Activated T-cell treated with anti-CD3 and anti-CD28 coated beads for 1 hour (primary cell): ENCODE measurements around the gene EXOC2.
"Not testable (repeated sequence)": the region's sequence is repeated elsewhere in the genome, so short reads cannot be mapped to it uniquely, and the experiment has no call there.

Experiments used
- DNase-seq: peaks from one replicate; pipeline ENCODE4 v3.0.0-alpha.2; 2020; ENCODE audit warnings: low read depth

Gene EXOC2

DNA sequence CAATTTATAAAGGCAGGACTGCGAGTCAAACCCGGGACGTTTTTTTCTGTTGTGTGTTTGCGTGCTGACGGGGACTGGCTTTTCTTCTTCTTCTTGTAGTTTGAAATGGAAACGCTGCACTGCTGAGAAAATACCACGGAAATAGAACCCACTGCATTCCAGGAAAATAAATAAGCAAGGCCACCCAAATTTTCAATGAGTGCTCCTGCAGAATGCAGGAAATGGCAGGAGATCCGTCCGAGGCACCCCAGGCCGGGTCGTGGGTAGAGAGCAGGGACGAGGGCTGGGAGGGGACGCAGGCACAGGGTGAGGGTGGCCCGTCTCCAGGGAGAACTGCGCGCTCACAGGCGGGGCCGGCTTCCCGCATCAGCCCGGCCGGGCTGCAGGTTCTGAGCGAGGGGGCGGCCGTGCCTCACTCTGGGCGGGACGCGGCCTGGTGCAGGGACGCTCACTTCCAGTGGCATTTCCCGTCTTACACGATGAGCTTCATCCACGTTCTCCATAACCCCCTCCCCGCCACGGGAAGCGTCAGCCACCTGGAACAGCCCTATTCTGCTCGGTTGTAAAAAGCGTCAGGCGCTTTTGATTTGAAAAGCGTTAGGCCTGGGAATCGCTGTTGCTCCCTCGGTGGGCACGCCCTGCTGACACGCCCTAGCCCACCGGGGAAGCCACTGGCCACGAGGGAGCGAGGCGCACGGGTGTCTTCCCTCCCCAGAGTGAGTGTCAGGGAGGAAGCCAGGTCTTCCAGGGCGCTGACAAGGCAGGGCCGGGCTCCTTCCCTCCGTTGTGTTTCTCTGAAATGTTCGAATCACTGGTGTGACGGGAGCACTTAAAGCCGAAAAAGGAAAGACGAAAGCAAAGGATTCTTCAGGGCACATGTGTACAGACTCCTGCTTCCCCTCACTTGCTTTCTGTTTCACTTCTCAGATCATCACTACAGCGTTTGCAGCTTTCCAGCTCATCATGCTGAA, 17.9 kb upstream of the EXOC2 start:
- DNase-seq: peak; percentile 22

DNA sequence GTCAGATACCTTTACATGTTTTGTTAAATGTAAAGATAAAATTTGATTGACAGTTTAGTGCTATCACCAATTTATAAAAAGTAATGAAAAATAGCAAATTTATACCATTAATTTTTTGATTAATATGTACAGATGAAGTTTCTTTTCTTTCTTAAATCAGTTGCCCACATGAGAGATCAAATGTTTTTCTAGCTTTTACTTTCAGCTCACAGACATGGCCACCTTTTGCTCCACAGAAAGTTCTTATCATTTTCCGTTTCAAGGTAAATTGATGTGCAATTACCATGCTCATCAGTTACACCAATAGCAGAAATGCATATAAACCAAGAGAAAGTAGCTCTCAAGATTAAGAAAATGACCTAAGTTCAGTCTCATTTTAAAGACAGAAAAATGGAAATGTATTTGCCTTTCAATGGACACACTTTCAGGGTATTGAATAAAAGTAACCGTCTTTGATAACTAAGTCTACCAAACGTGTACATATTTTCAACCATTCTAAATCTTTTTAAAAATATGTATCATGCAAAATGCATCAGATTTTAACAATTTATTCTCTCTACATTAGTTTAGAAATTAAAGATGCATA, 16.6 kb upstream of the EXOC2 start:
- no peak for DNase-seq

DNA sequence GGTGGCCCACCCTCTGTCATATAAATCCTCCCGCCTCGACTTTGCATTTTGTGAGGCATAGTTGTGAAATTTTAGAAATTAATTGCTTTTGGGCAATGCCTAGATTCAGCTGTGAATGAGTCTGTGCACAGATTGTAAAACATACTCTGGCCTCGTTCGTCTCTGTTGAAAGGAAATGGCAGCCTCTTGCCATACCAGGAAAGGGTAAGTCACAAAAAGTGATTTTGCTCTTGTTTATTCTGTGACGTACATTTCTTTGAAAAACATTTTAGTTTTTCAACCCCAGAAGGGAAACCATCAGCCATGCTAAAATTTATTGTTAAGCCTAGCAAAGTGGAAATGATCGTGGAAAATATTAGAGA, 15.3 kb upstream of the EXOC2 start:
- DNase-seq: no peak

DNA sequence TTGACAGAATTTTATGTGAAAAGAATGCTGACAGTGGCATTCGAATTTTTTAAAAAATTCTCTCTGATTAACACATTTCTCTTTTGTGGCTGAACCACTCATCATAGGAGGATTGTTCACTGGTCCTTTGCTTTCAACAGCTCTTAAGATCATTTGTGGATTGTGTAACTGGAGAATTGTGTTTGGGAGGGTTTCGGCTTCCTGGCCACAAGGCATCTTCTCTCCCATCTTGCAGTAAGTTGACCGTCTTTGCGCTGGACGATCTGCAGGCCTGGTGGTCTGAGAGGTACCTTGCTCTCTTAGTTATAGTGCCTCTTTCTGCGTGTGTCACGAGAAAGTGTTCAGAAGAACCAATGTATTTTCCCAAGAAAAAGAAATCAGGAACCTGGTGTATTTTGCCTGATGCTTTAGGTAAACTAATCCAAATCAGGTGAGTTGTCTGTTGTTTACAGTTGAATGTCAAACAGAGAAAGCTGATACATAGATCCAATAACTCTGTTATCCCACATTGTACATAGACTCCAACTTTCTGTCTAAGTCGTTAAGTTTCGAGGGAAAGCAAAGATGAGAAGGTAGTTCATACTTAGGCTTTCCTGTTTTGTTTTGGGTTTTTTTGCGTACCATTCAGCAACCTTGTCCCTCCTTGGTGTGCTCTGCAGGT, 14.8 kb upstream of the EXOC2 start:
- DNase-seq: no peak

DNA sequence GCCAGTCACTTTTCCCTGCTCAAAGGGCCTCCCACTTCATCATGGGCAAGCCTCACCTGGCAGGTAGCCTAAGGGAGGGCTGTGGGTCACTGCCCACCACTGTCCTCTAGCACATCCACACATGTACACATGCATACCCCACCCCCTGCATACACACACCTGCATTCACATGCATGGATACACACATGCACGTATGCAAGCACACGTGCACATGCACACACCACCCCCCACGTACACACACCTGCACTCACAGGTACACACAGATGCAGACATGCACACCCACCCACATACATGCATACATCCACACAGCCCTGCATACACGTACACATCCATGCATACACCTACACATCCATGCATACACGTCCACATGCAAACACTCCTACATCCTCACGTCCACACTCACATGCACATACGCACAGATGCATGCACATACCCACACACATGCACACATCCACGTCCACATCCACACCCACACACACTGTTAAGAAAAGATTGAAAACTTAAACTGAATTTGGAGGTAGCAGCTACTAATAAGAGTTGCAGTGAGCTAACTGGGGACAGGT, 14.0 kb upstream of the EXOC2 start:
- DNase-seq: no peak

DNA sequence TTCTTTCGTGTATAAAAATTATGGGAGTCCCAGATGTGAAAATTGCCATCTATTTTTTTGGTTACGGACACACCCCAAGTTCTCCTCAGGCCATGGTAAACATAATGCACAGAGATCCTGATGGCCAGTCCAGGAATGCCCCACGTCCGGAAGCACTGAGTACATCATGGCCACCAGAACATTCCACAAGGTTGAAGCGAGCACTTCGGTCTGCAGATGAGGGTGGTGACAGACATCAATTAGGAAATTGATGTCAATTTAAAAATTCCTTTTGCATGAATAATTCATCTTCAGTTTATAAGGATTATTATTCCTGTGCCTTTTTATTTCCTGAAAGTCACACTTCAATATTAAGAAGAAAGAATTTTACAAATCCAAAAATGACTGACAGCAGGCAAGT, 13.2 kb upstream of the EXOC2 start:
- no peak for DNase-seq

DNA sequence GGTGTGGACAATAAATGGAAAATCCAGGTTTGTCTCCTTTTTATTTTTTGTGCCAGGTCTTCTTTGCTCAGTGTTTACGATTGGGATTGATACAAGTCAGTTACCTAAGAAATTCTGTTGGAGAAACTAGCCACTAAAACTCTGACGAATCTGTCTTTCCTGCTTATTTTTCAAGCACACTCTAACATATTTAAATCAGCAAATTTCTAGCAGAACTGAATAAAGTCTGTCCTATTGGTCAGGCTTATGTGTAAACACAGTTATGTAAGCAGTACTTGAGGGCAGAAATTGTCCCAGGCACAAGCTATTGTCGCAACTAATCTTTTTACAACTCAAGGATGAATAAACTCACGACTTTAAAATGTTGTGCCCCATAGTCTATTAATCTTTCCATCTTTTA, 12.1 kb upstream of the EXOC2 start:
- DNase-seq: no peak

DNA sequence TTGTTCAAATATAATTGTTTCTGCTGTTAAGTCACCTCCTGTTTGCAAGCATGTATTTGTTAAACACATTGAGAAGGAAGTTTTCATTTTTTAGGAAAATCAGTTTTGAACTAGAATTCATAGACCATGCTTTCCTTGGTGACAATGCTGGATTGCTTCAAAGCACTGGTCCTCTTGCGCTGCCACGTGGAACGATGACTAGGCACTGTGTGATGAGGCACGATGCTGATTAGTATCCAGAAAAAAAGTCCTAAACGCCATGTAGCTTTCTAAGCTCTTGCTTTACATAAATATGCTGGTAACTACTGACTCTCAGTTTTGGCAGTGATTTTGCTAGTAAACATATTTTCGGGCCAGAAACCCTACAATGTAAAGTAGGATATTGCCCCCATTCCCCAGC, 11.1 kb upstream of the EXOC2 start:
- DNase-seq: no peak

DNA sequence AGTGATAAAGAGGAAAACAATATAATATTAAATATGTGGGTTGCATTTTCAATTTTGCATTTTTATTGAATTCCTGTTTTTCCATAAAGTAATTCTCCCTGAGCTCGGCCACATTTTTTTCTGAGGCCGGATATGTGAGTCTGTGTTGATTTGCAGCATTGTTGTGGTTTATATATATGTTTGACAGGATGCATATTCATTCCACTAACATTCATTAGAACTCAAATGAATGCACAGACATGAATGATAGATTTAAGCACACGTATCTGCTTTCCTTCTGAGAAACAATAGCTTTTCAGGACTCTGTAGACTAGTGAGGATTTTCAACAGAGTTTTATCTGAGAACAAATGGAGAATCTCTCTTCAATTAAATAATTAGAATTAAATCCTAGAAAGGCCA, 10.6 kb upstream of the EXOC2 start:
- no peak for DNase-seq

DNA sequence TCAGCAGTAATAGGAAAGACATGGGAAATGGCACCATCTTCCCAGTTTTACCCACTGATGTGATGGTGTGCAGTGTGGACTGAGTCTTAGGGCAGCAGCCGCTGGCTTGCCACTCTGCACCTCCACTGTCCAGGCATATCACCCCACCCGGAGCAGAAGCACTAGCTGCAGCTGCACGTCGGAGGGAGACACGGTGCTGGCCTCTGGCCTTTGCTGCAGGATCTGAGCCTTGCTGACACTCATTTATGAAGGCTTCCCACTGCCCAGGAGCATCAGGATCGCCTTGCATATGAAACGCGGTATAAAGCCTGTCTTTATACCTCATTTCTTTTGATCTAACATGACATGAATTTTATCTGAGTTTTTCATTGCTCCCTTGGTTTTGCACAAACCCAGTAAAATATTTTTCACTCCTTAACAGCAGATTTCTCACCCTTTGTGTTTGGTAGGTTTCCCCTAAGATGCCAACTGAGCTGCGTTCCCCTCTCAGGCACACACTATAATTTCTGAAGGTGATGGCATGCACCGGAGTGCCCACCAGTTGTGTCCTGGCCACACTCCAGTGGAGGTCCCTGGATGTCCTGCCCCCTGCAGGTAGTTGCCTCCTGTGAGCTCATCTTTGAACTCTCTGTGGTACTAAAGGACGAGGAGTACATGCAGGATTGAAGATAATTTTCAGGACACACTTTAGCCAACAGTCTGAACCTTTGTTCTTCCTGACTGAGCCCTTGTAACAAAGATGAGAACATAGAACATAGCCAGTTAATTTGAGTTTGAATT, 9.0 kb upstream of the EXOC2 start:
- no peak for DNase-seq

DNA sequence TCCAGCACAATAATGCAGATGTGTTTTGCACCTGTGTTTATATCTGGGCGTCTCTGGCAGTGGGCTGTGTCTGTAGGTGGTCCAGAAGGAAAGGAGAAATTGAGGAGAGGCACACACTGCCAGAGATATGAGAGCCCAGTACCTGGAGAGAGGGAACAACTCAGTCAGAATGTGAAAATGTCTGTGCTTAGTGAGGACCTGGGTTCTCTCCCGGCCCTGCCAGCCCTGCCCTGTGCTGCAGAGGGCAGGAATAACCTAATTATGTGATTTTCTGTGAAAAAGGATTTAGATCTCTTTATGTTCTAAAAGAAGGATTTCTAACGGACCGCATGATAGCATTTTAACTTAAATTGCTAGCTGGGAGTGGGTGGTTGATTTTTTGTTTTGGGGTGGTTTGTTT, 8.3 kb upstream of the EXOC2 start:
- no peak for DNase-seq

DNA sequence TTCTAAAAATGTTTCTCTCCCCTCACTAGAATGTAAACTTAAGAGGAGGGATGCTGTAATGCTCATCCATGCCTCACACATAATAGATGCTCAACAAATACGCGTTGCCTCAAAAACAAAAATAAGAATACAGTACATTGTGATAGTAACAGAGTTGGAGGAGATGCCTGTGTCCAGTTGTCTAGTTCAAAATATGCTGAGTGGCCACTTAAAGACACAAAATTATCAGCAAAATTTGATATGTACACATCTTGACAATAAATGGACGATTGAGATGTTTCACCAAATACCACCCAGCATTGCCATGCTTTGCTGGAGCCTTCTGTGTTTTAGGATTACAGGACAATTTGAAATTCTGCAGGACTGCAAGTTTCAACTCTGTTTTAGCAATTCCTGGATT, 7.6 kb upstream of the EXOC2 start:
- DNase-seq: no peak

DNA sequence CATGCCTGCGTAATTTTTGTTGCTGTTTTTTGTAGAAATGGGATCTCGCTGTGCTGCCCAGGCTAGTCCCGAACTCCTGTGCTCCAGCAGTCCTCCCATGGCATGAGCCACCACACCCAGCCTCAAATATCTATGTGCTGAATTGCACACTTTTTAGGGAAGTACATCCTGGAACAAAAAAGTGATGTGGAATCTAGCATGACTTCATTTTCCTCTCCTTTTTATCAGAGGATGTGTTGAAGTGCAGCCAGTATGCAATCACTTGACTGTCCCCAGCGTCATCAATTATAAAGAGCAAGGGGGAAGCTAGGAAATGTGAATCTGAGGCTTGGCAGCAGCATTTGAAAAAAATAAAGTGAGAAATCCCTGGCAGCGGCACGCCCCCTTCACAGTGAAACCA, 6.4 kb upstream of the EXOC2 start:
- DNase-seq: no peak

DNA sequence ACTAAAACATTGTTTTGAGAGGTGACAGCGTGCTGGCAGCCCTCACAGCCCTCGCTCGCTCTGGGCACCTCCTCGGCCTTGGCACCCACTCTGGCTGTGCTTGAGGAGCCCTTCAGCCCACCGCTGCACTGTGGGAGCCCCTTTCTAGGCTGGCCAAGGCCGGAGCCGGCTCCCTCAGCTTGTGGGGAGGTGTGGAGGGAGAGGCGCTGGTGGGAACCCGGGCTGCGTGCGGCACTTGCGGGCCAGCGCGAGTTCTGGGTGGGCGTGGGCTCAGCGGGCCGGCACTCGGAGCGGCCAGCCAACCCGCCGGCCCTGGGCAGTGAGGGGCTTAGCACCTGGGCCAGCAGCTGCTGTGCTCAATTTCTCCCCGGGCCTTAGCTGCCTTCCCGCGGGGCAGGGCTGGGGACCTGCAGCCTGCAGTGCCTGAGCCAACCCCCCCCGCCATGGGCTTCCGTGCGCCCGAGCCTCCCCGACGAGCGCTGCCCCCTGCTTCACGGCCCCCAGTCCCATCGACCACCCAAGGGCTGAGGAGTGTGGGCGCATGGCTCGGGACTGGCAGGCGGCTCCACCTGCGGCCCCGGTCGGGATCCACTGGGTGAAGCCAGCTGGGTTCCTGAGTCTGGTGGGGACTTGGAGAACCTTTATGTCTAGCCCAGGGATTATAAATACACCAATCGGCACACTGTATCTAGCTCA, 1.6 kb upstream of the EXOC2 start:
- not testable (repeated sequence) for DNase-seq

DNA sequence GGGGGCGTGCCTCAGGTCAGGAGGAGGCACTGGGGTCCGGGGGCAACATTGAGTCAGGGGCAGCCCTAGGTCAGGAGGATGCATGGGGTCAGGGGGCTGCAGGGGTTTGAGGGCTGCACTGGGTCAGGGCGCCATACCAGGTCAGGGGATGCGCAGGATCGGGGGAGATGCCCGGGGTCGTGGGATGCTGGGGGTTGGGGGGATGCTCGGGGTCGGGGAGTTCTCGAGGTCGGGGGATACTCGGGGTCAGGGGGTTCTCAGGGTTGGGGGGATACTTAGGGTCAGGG, 727 bp upstream of the EXOC2 start:
- no peak for DNase-seq

DNA sequence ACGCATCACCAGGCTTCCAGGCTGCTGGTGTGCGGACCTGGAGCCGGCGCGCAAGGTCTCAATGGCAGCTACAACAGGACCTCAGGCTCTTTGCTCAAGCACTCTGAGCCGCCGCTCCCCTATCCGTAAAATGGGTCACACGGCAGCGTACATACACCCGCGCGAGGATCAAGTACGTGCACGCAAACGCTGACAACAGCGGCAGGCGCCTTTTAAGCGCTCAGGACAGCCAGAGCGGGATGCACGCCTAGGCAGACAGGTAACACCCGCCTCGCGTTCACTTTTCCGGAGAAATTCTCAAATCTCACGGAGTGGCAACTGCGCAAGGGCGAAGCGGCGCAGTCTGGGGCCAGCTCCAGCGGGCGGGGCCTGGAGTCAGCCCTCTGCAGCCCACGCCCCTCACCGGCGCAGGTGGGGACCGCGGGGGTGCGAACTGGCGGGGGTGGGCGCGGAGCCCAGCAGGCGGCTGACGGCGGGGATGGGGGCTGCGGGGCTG, 535 bp downstream of the EXOC2 start:
- peak; percentile 58 for DNase-seq

DNA sequence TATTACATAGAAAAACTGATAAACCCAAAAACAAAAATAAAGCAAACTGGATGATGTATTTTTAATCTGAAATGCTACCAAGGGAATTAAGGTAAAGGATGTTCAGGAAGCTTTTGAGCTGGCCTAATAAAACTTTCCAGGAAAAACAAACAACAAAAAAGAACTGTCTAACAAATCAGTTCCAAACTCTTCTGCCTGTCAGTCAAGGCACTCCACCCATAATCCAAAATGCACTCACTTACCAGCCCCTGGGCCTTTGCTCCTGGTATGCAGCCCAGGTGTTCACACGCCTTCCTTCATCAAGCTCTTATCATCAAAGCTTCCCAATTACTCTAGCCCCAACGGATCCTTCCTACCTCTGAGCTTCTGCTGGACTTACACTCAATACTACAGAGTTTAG, 3.7 kb downstream of the EXOC2 start:
- DNase-seq: no peak

DNA sequence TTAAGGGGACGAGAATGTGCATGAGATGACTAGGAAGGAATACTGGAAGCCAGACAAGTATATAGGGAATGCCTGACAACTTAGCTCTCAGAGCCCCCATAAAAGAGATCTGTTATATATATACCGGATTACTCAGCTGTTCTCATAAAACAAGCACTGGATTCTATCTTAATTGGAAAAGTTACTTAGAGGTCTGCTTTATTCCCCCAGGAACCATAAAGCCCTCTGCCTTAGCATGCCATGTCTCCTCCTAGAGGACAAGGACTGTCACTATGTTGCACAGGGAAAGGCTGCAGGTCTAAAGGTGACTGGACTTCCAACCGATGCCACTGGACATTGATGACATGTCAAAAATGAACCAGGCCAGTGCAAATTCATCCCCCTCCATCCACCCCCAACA, 6.4 kb downstream of the EXOC2 start:
- no peak for DNase-seq

DNA sequence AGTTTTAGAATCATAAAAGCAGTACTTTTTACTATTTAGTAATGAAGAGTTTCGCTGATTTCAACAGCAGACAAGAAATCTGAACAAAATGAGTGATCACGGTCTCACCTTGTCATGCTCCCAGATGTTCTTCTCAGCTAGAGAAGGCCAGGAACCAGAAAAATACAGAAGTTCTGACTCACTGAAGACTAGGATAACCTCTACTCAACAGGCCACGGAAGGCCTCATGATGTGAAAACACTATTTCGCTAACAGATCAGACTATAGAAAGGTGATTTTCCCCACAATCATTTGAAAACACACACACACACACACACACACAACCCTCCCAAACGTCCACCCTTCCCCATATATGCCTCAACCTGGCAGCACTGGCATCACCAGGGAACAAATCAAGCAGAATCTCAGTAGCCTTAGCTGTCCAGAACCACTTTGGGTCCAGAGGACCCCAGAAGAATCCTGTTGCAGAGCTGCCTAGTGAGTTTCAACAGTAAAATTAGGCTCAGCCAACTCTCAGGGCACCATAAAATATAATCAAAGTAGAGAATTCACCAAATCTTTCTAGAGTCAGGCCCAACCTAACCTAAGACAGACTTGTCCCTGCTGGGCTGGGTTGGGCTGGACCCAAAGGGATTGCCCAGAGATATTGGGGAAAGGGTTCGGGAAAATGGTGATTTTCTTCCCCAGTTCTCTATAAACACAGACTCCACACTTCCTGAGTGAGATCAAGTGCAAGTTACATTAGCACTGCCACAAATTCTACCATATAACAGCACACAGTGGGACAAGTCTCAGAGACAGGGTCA, 7.9 kb downstream of the EXOC2 start:
- DNase-seq: no peak

DNA sequence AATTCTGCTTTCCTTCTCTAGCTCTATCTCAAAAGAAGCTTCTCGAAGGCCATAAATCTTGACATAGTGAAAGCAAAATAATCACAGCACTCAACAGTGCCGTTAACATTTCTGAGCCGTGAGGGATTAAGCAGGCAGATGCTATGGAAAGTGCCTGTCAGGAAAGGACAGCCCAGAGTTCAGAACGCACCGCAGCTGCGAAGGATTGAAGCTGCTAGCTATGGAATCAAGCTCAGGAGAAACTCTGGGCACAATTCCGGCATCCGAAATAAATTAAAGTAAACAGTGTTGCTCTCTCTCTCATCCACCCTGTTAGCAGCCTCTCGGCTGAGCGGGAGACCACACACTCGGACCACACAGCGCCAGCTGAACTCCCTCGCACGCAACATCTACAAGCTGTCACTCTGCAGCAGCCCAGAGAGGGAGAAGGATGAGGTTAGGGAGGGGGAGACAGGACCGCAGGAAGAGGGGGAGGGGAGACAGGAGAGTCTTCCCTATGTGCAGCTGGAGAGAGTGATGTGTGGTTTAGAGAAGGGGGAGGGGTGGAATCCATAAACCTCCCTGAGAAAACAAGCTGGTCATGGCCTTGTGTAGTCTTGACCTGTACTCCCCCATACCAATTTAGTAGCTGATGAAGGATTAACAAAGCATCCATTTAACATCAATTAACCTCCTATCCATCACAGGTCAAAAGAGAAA, 9.0 kb downstream of the EXOC2 start:
- DNase-seq: no peak
